HFFc6 (cell line): ENCODE results near the gene GRIP1. TPM values are rescaled to one million over a fixed set of nuclear protein-coding genes. Genes with fewer than 3 reads are reported as not detected.

Experiments used
- DNase-seq: peaks from one replicate; pipeline ENCODE4 v3.0.0-alpha.2; 2018
- H3K27ac Mint-ChIP-seq: 2 replicates; pipeline ENCODE4 v1.8.0; 2020; ENCODE audit warnings: mild to moderate bottlenecking, mixed read lengths
- H3K27me3 Mint-ChIP-seq: 2 replicates; pipeline ENCODE4 v1.8.0; 2021; ENCODE audit warnings: mild to moderate bottlenecking, moderate library complexity, mixed read lengths; ENCODE audit not compliant: insufficient read depth
- H3K36me3 Mint-ChIP-seq: 2 replicates; pipeline ENCODE4 v1.8.0; 2021; ENCODE audit warnings: low read depth, mixed read lengths
- H3K4me1 Mint-ChIP-seq: 2 replicates; pipeline ENCODE4 v1.8.0; 2020; ENCODE audit warnings: low read depth, mixed read lengths
- H3K4me3 Mint-ChIP-seq: 2 replicates; pipeline ENCODE4 v1.8.0; 2020; ENCODE audit warnings: mild to moderate bottlenecking, moderate library complexity, mixed read lengths
- H3K9me3 Mint-ChIP-seq: 2 replicates; pipeline ENCODE4 v1.8.0; 2020; ENCODE audit warnings: mild to moderate bottlenecking, mixed read lengths
- total RNA-seq, 6 experiments: library from RNA; stranded (reverse); fragmentation: NEBNext Ultra II Directional; extraction: Animal tissue kit (Norgen Biotek cat#: 25700); gene quantifications; 2 replicates in 1 of 6; 3 replicates in 5 of 6; pipeline ENCODE4 v1.2.3, GENCODE V29; 2021
- TF ChIP-seq, protein P1 (sequence below): fragments of 200-600 bp; sonication (generic); IDR thresholded peaks from 2 replicates; pipeline ENCODE4 v1.5.0; 2021; ENCODE audit warnings: antibody characterized with exemption, mild to moderate bottlenecking

GRIP1 gene
- total RNA-seq, 6 experiments from 2014 or later: 0.31 to 0.60 TPM; not detected in 4

DNA sequence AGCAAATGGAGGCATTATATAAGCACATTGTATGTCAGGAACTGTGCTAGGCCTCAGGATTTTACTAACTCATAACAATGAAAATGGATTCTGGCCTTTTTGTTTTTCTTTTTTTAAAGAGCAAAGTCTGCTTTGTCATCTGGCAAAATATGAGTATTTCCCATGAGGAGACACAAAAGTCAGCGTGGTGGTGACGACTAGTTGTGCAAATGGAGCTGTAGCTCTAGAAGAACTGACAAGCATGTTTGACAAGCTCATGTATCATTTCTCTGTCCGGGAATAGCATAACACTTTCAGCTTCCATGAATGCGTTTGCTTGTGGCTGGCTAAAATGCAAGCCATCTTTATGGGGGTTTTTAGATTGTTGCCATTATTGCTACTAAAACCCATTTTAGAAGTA is 248.8 kb downstream of the GRIP1 start:
- Mint-ChIP-seq H3K36me3 (no peaks in the 10 kb centered on the region), H3K27me3 (peaks cover 17% of the 10 kb centered on the region), H3K4me3 (no peak overlapping the region), H3K9me3 (no peaks in the 10 kb centered on the region), H3K4me1 (no peaks in the 10 kb centered on the region), H3K27ac (no peak overlapping the region)
- TF ChIP-seq, protein P1, sequence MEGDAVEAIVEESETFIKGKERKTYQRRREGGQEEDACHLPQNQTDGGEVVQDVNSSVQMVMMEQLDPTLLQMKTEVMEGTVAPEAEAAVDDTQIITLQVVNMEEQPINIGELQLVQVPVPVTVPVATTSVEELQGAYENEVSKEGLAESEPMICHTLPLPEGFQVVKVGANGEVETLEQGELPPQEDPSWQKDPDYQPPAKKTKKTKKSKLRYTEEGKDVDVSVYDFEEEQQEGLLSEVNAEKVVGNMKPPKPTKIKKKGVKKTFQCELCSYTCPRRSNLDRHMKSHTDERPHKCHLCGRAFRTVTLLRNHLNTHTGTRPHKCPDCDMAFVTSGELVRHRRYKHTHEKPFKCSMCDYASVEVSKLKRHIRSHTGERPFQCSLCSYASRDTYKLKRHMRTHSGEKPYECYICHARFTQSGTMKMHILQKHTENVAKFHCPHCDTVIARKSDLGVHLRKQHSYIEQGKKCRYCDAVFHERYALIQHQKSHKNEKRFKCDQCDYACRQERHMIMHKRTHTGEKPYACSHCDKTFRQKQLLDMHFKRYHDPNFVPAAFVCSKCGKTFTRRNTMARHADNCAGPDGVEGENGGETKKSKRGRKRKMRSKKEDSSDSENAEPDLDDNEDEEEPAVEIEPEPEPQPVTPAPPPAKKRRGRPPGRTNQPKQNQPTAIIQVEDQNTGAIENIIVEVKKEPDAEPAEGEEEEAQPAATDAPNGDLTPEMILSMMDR: no peak
- no peak for DNase-seq

- Mint-ChIP-seq H3K4me1 (no peaks in the 10 kb centered on the region), H3K9me3 (no peaks in the 10 kb centered on the region), H3K36me3 (no peaks in the 10 kb centered on the region), H3K4me3 (no peak overlapping the region), H3K27ac (no peak overlapping the region), H3K27me3 (peaks cover 17% of the 10 kb centered on the region)
- DNase-seq: no peak
- TF ChIP-seq, protein P1: no peak
These were observed 250.0 kb downstream of the GRIP1 start for GRCh38 chr12:66428870-66429269.

DNA sequence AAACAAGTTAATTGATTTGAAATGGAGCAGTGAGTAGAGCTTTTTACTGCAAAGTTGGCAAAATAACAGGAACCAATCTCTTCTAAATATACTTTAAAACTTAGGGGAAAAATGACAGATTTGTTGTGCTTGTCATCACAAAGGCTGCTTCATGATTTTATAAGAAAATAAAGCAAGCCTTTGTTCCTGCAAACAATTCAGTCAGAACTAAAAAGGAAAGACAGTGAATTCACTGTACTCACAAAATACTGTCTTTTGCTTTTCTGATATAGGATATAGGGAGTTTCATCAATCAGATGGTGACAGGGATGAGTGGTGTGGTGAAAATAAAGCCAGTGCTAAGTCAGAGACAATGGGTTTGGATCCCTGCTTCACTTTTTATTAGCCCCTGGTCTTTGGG is 250.6 kb downstream of the GRIP1 start:
- H3K4me1 Mint-ChIP-seq: no peaks in the 10 kb centered on the region
- H3K36me3 Mint-ChIP-seq: no peaks in the 10 kb centered on the region
- H3K9me3 Mint-ChIP-seq: no peaks in the 10 kb centered on the region
- DNase-seq: no peak
- no peak overlapping the region for H3K27ac Mint-ChIP-seq
- peaks cover 17% of the 10 kb centered on the region for H3K27me3 Mint-ChIP-seq
- H3K4me3 Mint-ChIP-seq: no peak overlapping the region
- TF ChIP-seq, protein P1: no peak

DNA sequence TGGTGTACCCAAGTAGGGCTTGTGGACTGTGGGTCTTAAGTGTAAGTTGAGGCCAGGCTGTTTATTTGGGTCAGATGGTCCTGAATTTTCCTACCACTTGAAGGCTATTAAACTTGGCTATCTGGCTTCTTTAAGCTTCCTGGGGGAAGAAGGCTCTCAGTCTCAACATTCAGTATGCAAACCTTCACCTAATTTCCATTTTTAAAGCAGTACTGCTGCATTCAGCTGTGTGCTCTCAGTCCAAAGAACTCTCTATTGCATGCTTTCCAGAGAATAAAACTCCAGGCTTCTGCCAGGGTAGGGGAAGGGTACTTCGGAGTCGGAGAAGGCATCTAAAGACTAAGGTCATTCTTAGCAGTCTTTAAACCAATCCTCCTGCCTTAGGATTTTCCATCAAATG is 252.2 kb downstream of the GRIP1 start:
- Mint-ChIP-seq H3K36me3 (no peaks in the 10 kb centered on the region), H3K9me3 (no peaks in the 10 kb centered on the region), H3K4me1 (no peaks in the 10 kb centered on the region), H3K4me3 (no peak overlapping the region), H3K27ac (no peak overlapping the region), H3K27me3 (peaks cover 12% of the 10 kb centered on the region)
- no peak for DNase-seq
- TF ChIP-seq, protein P1: no peak

- no peaks in the 10 kb centered on the region for H3K9me3 Mint-ChIP-seq
- peaks cover 12% of the 10 kb centered on the region for H3K27me3 Mint-ChIP-seq
- H3K27ac Mint-ChIP-seq: no peak overlapping the region
- H3K4me3 Mint-ChIP-seq: no peak overlapping the region
- no peak for DNase-seq
- no peaks in the 10 kb centered on the region for H3K4me1 Mint-ChIP-seq
- TF ChIP-seq, protein P1: no peak
- H3K36me3 Mint-ChIP-seq: no peaks in the 10 kb centered on the region
These were observed 255.6 kb downstream of the GRIP1 start for GRCh38 chr12:66423266-66423665.

DNA sequence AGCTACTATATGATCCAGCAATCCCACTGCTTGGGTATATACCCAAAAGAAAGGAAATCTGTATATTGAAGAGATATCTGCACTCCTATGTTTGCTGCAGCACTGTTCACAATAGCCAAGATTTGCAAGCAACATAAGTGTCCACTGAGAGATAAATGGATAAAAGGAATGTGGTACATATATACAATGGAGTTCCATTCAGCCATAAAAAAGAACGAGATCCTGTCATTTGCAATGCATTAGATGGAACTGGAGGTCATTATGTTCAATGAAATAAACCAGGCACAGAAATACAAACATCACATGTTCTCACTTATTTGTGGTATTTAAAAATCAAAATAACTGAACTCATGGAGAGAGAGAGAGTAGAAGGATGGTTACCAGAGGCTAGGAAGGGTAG is 260.0 kb downstream of the GRIP1 start:
- Mint-ChIP-seq H3K9me3 (no peaks in the 10 kb centered on the region), H3K27me3 (peaks cover 1% of the 10 kb centered on the region), H3K4me1 (no peaks in the 10 kb centered on the region), H3K4me3 (no peak overlapping the region), H3K36me3 (no peaks in the 10 kb centered on the region), H3K27ac (no peak overlapping the region)
- no peak for DNase-seq
- TF ChIP-seq, protein P1: no peak
